Measurements from ENCODE around the gene ADGRL2. TPM values are rescaled to one million over a fixed set of nuclear protein-coding genes. Genes with fewer than 3 reads are reported as not detected.

The ADGRL2 gene
- total RNA-seq, 4 donors from 2014 or later: 50.7 to 72.4 (median 54.2) TPM

GRCh38 chr1:81799939-81800694 is 617 bp upstream of the ADGRL2 start:
- ATAC-seq (ENCODE audit: low FRiP score) (peak; percentile 35), DNase-seq (ENCODE audit: low spot score) (no peak)

GRCh38 chr1:81801651-81802456 is 1.1 kb downstream of the ADGRL2 start:
- DNase-seq (ENCODE audit: low spot score) (no peak), ATAC-seq (ENCODE audit: low FRiP score) (peak; percentile 21)
- TF ChIP-seq, protein P1, sequence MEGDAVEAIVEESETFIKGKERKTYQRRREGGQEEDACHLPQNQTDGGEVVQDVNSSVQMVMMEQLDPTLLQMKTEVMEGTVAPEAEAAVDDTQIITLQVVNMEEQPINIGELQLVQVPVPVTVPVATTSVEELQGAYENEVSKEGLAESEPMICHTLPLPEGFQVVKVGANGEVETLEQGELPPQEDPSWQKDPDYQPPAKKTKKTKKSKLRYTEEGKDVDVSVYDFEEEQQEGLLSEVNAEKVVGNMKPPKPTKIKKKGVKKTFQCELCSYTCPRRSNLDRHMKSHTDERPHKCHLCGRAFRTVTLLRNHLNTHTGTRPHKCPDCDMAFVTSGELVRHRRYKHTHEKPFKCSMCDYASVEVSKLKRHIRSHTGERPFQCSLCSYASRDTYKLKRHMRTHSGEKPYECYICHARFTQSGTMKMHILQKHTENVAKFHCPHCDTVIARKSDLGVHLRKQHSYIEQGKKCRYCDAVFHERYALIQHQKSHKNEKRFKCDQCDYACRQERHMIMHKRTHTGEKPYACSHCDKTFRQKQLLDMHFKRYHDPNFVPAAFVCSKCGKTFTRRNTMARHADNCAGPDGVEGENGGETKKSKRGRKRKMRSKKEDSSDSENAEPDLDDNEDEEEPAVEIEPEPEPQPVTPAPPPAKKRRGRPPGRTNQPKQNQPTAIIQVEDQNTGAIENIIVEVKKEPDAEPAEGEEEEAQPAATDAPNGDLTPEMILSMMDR (IDR thresholded peaks at IDR 0.05): no peak

More at GRCh38 chr1:81799939-81800694, 617 bp upstream of the ADGRL2 start:
- TF ChIP-seq, protein P1 (IDR thresholded peaks at IDR 0.05): no peak

- no peak for DNase-seq (ENCODE audit: low spot score)
- no peak for ATAC-seq (ENCODE audit: low FRiP score)
- TF ChIP-seq, protein P1 (IDR thresholded peaks at IDR 0.05): no peak
Observed at GRCh38 chr1:81802457-81802706, 1.6 kb downstream of the ADGRL2 start.

GRCh38 chr1:81802707-81803430 is 2.1 kb downstream of the ADGRL2 start:
- TF ChIP-seq, protein P1 (IDR thresholded peaks at IDR 0.05): no peak
- DNase-seq (ENCODE audit: low spot score): no peak
- ATAC-seq (ENCODE audit: low FRiP score): peak; percentile 76

GRCh38 chr1:81803431-81804110 is 2.8 kb downstream of the ADGRL2 start:
- TF ChIP-seq, protein P1 (IDR thresholded peaks at IDR 0.05): no peak
- no peak for DNase-seq (ENCODE audit: low spot score)
- ATAC-seq (ENCODE audit: low FRiP score): no peak

GRCh38 chr1:81804312-81804711 is 3.6 kb downstream of the ADGRL2 start:
- TF ChIP-seq, protein P1 (IDR thresholded peaks at IDR 0.05): no peak
- DNase-seq (ENCODE audit: low spot score) (no peak), ATAC-seq (ENCODE audit: low FRiP score) (no peak)

All from omental fat pad (tissue), 4 donors.